ENCODE measurements around the gene MLST8. TPM values are rescaled to one million over a fixed set of nuclear protein-coding genes. Genes with fewer than 3 reads are reported as not detected.

MLST8 gene
- total and polyA plus RNA-seq, 2 donors (not counting 3 experiments of a cell fraction or from before 2014, with no cell fraction given) = 36.9 to 129 TPM

- peak overlapping the region in 1 of 3 experiments; percentile 15 for H3K4me3 ChIP-seq (replicated peaks in 1 of 3; ENCODE audit: insufficient read depth in 1 of 3, low read depth in 1 of 3, low read length in 3 of 3)
- POLR2A ChIA-PET = no interaction called here
- H3K79me2 ChIP-seq (ENCODE audit: control insufficient read depth, insufficient read depth, low read length) = no peaks in the 10 kb centered on the region
- H4K20me1 ChIP-seq (replicated peaks; ENCODE audit: control insufficient read depth, extremely low read depth, insufficient read depth, low read length) = no peaks in the 10 kb centered on the region
- peaks cover 28 to 39% of the 10 kb centered on the region in 2 experiments for H3K27me3 ChIP-seq (ENCODE audit: control insufficient read depth in 2 of 2, insufficient read depth in 2 of 2, low read length in 2 of 2)
- H3K4me1 ChIP-seq (ENCODE audit: control insufficient read depth, extremely low read depth, insufficient read depth, low read length) = no peaks in the 10 kb centered on the region
- H3K4me2 ChIP-seq (ENCODE audit: insufficient read depth, low read length) = no peak overlapping the region
- no TSS peak for BruUV-seq (replicated peaks)
- TF ChIP-seq EZH2 (IDR thresholded peaks at IDR 0.05; ENCODE audit: borderline replicate concordance, low read depth, low read length, severe bottlenecking) = peak; percentile 73
- no peak for TF ChIP-seq FOS (IDR thresholded peaks at IDR 0.05; ENCODE audit: borderline replicate concordance, insufficient read depth, low read length)
- no peak for FAIRE-seq
- no peak overlapping the region for H2AFZ ChIP-seq (ENCODE audit: low read depth, low read length)
- H3K27ac ChIP-seq (ENCODE audit: insufficient read depth, low read depth, low read length) = no peak overlapping the region
- no peaks in the 10 kb centered on the region for H3K9me1 ChIP-seq (replicated peaks; ENCODE audit: control insufficient read depth, extremely low read depth, insufficient read depth, low read length)
- no peaks in the 10 kb centered on the region for H3K9me3 ChIP-seq (replicated peaks; ENCODE audit: control insufficient read depth, insufficient read depth, low read length)
- intact Hi-C loops (cut with micrococcal nuclease) = loop anchor here (5.0 kb wide), 1 partner anchor 55 kb away; the partner anchor contains the start of gene ECI1
- dilution Hi-C loops (cut with MboI; ENCODE audit: extremely low pct_ligation_motif_present, low sequenced_read_pairs) = no loop called here
- DNase-seq (ENCODE audit: low read depth, low spot score) = no peak
- no peak overlapping the region for H3K9ac ChIP-seq (replicated peaks; ENCODE audit: extremely low read depth, insufficient read depth, low read length)
- CTCF ChIA-PET = interaction anchor here (1.5 kb wide), 1 partner anchor 55 kb away, joined by 4 read pairs; the partner anchor contains the start of gene ECI1
- no peaks in the 10 kb centered on the region for H3K36me3 ChIP-seq (ENCODE audit: control insufficient read depth in 2 of 2, extremely low read depth in 1 of 2, insufficient read depth in 2 of 2, low read length in 2 of 2)
Observed at GRCh38 chr16:2196981-2197511, 8.2 kb upstream of the MLST8 start.

DNA sequence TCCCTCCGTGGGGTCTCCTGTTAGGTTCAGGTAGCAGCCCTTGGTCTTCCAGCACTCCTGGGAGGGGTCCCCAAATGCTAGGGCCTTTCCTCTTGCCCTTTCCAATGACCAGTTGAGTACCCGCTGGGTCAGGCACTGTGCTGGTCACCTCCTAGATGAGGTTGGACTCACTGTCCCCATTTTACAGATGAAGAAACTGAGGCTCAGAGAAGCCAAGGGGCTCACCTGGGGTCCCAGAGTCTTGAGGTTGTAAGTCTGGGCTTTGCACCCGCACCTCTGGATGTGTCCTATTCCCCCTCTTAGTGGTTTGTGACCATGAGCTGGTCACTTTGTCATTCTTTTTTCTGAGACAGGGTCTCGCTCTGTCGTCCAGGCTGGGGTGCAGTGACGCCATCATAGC, 7.5 kb upstream of the MLST8 start:
- Histone ChIP-seq H3K27me3 (ENCODE audit: control insufficient read depth in 2 of 2, insufficient read depth in 2 of 2, low read length in 2 of 2) (peaks cover 28 to 39% of the 10 kb centered on the region in 2 experiments), H3K4me2 (ENCODE audit: insufficient read depth, low read length) (no peak overlapping the region), H3K27ac (ENCODE audit: insufficient read depth, low read depth, low read length) (no peak overlapping the region), H4K20me1 (replicated peaks; ENCODE audit: control insufficient read depth, extremely low read depth, insufficient read depth, low read length) (no peaks in the 10 kb centered on the region), H3K4me3 (replicated peaks in 1 of 3; ENCODE audit: insufficient read depth in 1 of 3, low read depth in 1 of 3, low read length in 3 of 3) (no peak overlapping the region), H3K9ac (replicated peaks; ENCODE audit: extremely low read depth, insufficient read depth, low read length) (no peak overlapping the region), H3K36me3 (ENCODE audit: control insufficient read depth in 2 of 2, extremely low read depth in 1 of 2, insufficient read depth in 2 of 2, low read length in 2 of 2) (no peaks in the 10 kb centered on the region), H3K4me1 (ENCODE audit: control insufficient read depth, extremely low read depth, insufficient read depth, low read length) (no peaks in the 10 kb centered on the region), H3K9me1 (replicated peaks; ENCODE audit: control insufficient read depth, extremely low read depth, insufficient read depth, low read length) (no peaks in the 10 kb centered on the region), H2AFZ (ENCODE audit: low read depth, low read length) (no peak overlapping the region), H3K79me2 (ENCODE audit: control insufficient read depth, insufficient read depth, low read length) (no peaks in the 10 kb centered on the region), H3K9me3 (replicated peaks; ENCODE audit: control insufficient read depth, insufficient read depth, low read length) (no peaks in the 10 kb centered on the region)
- ChIA-PET CTCF (no interaction called here), POLR2A (no interaction called here)
- intact Hi-C loops (cut with micrococcal nuclease) = loop anchor here (5.0 kb wide), 1 partner anchor 55 kb away; the partner anchor contains the start of gene ECI1
- DNase-seq (ENCODE audit: low read depth, low spot score) (no peak), FAIRE-seq (no peak)
- TF ChIP-seq MYC (IDR thresholded peaks at IDR 0.05; ENCODE audit: low read depth, low read length) = no peak
- TF ChIP-seq JUN (IDR thresholded peaks at IDR 0.05; ENCODE audit: borderline replicate concordance, insufficient read depth, insufficient read length, low read depth) = no peak
- TF ChIP-seq, protein P1, sequence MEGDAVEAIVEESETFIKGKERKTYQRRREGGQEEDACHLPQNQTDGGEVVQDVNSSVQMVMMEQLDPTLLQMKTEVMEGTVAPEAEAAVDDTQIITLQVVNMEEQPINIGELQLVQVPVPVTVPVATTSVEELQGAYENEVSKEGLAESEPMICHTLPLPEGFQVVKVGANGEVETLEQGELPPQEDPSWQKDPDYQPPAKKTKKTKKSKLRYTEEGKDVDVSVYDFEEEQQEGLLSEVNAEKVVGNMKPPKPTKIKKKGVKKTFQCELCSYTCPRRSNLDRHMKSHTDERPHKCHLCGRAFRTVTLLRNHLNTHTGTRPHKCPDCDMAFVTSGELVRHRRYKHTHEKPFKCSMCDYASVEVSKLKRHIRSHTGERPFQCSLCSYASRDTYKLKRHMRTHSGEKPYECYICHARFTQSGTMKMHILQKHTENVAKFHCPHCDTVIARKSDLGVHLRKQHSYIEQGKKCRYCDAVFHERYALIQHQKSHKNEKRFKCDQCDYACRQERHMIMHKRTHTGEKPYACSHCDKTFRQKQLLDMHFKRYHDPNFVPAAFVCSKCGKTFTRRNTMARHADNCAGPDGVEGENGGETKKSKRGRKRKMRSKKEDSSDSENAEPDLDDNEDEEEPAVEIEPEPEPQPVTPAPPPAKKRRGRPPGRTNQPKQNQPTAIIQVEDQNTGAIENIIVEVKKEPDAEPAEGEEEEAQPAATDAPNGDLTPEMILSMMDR (IDR thresholded peaks at IDR 0.05; ENCODE audit: extremely low read depth in 1 of 2, insufficient read depth in 1 of 2, low read depth in 1 of 2, low read length in 2 of 2) = no peak
- no peak for TF ChIP-seq POLR2AphosphoS5 (IDR thresholded peaks at IDR 0.05; ENCODE audit: insufficient read depth, low read depth, low read length)
- no peak for TF ChIP-seq FOS (IDR thresholded peaks at IDR 0.05; ENCODE audit: borderline replicate concordance, insufficient read depth, low read length)
- no peak for TF ChIP-seq EZH2 (IDR thresholded peaks at IDR 0.05; ENCODE audit: borderline replicate concordance, low read depth, low read length, severe bottlenecking)
- TF ChIP-seq MAX (IDR thresholded peaks at IDR 0.05; ENCODE audit: insufficient read depth, insufficient read length) = no peak
- no peak for TF ChIP-seq POLR2A (IDR thresholded peaks at IDR 0.05; ENCODE audit: low read depth, low read length)
- no peak for TF ChIP-seq GATA2 (IDR thresholded peaks at IDR 0.05; ENCODE audit: insufficient read depth, insufficient read length, low read depth, low read length)
- no TSS peak for BruUV-seq (replicated peaks)
- dilution Hi-C loops (cut with MboI; ENCODE audit: extremely low pct_ligation_motif_present, low sequenced_read_pairs) = no loop called here

Data from endothelial cell of umbilical vein (primary cell).